Jurkat, Clone E6-1 (cell line): ENCODE data around the gene ZMYND8.
"Not testable (repeated sequence)": the region's sequence is repeated elsewhere in the genome, so short reads cannot be mapped to it uniquely, and the experiment has no call there.

Experiments
- DNase-seq: peaks from one replicate; pipeline ENCODE4 v3.0.0-alpha.2; 2011; ENCODE audit warnings: low read depth, low spot score
- H3K4me3 ChIP-seq: 2 replicates; pipeline ENCODE4 v1.5.1; 2011; ENCODE audit warnings: mild to moderate bottlenecking, low read length, control low read depth, moderate library complexity

ZMYND8 gene

DNA sequence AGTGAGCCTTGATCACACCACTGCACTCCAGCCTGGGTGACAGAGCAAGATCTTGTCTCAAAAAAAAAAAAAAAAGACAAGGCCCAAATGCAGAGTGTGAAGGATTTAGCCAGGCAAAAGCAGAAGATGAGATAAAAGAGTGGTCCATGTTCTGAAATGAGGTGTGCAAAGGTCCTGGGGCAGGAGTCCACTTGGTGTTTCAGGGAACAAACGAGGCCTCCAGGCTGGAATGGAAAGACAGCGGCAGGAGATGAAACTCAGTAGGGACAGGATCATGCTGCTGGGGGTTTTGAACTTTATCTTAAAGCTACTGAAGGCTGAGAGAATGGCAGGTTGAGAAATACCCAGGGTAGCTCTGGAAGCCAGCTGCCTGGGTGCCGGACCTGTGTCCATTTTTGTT is 178.2 kb downstream of the ZMYND8 start:
- H3K4me3 ChIP-seq = no peak overlapping the region
- DNase-seq = no peak

DNA sequence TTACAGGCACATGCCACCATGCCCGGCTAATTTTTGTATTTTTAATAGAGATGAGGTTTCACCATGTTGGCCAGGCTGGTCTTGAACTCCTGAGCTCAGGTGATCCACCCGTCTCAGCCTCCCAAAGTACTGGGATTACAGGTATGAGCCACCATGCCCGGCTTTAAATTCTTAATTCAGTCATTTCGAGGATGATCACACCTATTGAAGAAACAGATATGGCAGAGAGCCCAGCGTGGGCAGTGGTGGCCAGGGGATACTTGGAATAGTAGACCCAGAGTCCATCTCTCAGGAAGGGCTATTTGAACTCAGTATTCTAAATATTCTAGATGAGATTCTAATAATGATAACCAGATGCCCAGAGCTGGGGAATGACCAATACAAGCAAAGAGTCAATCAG is 180.3 kb downstream of the ZMYND8 start:
- H3K4me3 ChIP-seq, DNase-seq: not testable (repeated sequence)

DNA sequence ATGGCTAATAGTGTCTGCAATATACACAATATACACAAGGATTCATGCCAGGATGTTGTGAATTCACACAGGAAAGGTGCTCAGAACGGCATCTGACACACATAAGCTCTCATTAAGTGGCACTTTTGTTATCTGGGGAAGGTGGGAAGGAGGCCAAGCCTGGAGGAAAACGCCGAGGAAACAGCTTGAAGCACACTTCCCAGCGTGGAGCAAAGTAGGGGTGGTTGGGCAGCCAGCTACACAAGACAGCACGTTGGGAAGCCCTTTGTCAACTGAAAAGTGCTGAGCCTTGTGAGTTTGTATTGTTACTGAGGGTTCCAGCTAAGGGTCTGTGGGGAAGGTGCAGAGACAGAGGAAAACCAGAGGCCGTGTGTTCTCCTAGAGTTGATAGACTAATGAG is 181.0 kb downstream of the ZMYND8 start:
- no peak for DNase-seq
- H3K4me3 ChIP-seq = no peak overlapping the region

DNA sequence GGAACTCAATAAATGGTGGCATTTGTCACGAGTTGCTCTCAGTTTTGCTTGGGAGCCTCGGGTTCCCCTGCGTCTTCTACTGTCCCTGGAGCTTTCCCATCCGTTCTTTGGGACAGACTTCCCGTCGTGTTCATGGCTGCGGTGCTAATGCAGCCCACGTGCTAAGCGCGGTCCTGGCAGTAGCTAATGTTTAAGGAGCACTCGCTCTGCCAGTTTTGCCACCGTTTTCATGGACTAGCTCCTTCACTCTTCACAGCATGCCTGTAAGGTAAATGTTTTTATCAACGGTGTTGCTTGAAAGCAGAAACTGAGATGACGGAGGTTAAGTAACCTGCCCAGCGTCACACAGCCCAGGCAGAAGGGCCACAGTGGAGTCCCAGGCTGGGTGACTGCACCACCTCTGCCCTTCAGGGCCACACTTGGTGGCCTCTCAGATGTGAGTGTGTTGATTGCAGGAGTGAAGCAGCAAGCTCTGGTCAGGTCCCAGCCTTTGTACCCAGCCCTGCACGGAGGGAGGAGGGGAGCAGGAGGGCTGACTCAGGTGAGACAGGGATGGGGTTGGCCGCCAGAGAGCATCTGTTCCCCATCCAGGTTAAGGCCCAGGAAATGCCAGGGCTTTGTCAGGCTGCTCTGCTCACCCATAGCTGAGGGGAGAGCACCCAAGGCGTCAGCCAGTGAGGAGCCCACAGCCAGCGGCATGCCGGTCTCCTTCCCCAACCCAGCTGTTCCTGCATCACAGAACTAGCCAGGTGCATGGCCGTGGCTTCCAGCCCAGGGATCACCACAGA is 181.8 kb downstream of the ZMYND8 start:
- no peak overlapping the region for H3K4me3 ChIP-seq
- no peak for DNase-seq

DNA sequence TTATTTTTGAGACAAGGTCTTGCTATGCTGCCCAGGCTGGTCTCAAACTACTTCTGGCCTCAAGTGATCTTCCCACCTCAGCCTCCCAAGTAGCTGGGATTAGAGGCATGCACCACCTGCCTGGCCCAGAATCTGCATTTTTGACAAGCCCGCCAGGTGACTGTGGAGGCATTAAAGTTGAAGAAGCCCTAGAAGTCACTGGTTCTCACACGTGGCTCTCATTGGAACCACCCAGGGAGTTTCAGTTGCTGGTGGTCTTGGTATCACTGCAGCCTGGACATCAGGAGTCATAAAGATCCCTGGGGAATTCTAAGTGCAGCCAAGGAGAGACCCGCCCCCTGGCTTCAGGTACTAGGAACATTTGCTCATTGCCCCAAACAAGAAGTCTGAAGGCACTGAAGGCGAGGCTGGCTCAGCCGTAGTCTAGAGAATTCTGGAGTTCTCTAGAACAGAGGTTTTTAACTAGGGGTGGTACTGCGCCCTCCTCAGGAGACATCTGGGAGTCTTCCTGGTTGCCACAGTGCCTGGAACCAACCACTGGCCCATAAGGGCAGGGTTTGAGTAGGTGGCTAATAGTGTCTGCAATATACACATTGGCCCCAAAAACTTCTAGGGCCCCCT is 182.8 kb downstream of the ZMYND8 start:
- DNase-seq = no peak
- H3K4me3 ChIP-seq = no peak overlapping the region

DNA sequence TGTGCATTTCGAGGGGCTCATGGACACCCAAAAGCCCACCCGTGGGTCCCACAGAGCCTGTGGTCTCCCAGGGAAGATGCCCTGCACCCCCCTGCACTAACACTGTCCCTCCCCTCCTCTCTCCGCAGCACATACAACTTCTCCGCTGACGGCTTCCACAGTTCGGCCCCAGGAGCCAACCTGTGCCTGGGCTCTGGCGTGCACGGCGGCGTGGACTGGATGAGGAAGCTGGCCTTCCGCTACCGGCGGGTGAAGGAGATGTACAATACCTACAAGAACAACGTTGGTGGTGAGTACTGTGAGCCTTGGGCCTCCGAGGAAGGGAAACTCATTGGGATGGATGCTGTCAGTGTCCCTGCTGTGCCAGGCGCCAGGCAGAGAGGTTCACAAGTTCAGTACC is 183.9 kb downstream of the ZMYND8 start:
- no peak for DNase-seq
- no peak overlapping the region for H3K4me3 ChIP-seq

DNA sequence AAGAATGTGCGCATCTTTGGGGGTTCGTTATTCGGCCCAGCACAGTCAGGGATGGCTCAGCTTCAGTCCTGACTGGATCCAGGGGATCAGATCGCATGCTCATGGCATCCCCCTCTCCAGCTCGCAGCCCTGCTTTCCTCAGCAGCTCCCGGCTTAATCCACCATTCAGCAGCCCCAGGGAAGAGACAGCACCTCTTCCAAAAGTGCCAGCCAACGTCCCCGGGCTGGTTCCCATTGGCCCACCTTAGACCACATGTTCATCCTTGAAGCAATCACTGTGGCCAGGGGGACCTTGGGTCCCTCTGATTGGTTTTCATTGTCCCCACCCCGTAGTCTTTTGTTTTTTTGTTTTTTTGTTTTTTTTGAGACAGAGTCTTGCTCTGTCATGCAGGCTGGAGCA is 188.7 kb downstream of the ZMYND8 start:
- no peak for DNase-seq
- no peak overlapping the region for H3K4me3 ChIP-seq

DNA sequence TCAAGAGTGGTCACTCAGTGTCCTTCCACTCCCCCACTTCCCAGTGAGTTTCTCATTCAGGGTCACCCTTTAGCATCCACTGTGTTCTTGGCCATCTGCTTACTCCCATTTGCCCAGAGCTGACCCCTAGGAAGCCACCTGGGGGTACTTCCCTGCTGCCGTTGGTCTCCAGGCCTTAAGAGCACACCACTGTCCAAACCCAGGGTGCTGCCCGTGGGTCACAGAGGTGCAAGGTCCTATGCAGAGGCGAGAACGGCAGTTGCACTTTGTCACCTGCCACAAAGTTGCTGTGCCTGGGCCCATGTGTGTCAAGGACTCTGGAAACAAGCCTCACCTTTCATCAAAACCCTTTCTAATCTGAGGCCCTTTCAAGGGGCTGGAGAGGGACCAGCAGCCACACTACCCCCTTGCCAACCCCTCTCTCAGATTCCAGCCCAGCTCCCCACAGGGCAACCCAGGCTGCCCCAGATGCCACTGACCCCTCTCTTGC is 191.1 kb downstream of the ZMYND8 start:
- no peak for DNase-seq
- no peak overlapping the region for H3K4me3 ChIP-seq

DNA sequence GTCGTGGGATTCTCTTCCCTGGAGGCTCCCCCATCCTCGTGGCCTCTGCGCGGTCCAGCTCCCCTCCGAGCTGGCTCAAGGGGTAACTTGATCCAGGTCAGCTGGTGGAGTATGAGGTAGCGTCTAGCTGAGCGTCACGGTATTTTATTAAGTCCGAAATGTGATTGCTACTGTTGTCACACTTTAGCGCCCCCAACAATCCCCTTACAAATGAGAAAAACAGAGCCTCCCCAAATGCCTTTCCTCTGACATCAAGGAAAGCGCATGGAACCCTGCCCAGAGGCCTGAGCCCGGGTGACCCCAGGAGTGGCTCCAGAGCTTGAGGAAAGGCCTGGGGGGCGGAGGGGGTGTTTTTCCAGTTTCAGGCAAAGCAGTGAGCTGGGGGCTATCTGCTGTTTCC is 192.4 kb downstream of the ZMYND8 start:
- DNase-seq = no peak

DNA sequence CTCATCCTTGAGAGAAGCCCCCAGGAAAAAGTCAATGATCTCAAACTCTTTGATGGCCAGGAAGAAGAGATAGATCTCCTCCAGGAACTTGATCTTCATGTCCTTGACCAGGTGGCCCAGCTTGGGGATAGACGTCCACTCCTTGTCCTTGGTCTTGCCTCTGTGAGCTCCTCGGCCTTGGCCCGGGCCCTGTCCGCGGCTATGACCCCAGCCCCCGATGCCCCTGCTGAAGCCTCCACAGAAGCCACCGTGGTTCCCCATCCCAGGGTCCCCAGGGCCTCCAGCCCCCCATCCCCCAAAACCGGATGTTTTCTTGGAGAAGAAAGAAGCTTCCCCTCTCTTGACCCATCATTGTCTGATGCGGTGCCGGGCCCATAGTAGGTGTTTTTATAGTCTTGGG is 195.1 kb downstream of the ZMYND8 start:
- DNase-seq = no peak
- H3K4me3 ChIP-seq = no peak overlapping the region

More for the DNA sequence above, 192.4 kb downstream of the ZMYND8 start:
- H3K4me3 ChIP-seq = no peak overlapping the region

DNA sequence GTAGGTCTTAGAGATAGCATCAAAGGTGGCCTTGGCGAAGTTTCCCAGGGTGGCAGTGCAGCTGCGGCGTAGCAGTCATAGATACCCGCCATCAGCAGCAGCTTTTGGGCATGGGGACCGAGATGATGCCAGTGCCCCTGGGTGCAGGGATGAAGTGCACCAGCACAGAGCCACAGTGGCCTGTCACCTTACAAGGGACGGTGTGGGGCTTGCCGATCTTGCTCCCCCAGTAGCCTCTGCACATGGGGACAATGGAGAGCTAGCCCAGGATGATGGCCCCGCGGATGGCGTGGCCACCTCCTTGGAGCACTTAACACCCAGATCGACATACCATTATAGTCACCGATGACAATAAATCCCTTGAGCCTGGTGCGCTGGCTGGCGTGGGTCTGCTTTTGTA is 195.5 kb downstream of the ZMYND8 start:
- H3K4me3 ChIP-seq = no peak overlapping the region
- DNase-seq = no peak

DNA sequence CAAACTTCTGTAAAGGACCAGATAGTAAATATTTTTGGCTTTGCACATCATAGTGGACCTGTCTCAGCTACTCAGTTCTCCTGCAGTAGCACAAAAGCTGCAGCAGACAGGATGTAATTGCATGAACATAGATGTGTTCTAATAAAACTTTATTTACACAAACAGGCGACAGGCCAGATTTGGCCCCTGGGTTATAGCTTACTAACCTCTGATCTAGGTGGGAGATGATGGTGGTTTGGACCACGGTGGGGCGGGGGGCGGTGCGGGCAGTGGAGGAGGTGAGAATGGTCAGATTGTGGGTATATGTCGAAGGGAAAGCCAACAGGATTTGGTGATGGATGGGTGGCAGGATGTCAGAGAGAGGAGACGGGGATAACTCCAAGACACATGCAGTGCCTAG is 196.3 kb downstream of the ZMYND8 start:
- DNase-seq = no peak
- no peak overlapping the region for H3K4me3 ChIP-seq
